Measurements from ENCODE around the gene COL4A1.

The COL4A1 gene

GRCh38 chr13:110236431-110236830 lies 70.5 kb downstream of the COL4A1 start:
- DNase-seq (ENCODE audit: low read depth) = no peak

- no peak for DNase-seq (ENCODE audit: low read depth)
Observed at GRCh38 chr13:110234532-110234931, 72.4 kb downstream of the COL4A1 start.

- DNase-seq (ENCODE audit: low read depth) = no peak
Observed at GRCh38 chr13:110233951-110234280, 73.0 kb downstream of the COL4A1 start.

GRCh38 chr13:110233181-110233950 lies 73.6 kb downstream of the COL4A1 start:
- peak; percentile 67 for DNase-seq (ENCODE audit: low read depth)

GRCh38 chr13:110232756-110233155 lies 74.2 kb downstream of the COL4A1 start:
- DNase-seq (ENCODE audit: low read depth) = no peak

GRCh38 chr13:110232142-110232541 lies 74.8 kb downstream of the COL4A1 start:
- DNase-seq (ENCODE audit: low read depth) = no peak

- no peak for DNase-seq (ENCODE audit: low read depth)
Observed at GRCh38 chr13:110231348-110232047, 75.5 kb downstream of the COL4A1 start.

- no peak for DNase-seq (ENCODE audit: low read depth)
Observed at GRCh38 chr13:110230661-110231347, 76.2 kb downstream of the COL4A1 start.

- DNase-seq (ENCODE audit: low read depth) = no peak
Observed at GRCh38 chr13:110229905-110230563, 76.9 kb downstream of the COL4A1 start.

- DNase-seq (ENCODE audit: low read depth) = no peak
Observed at GRCh38 chr13:110228936-110229904, 77.7 kb downstream of the COL4A1 start.

- no peak for DNase-seq (ENCODE audit: low read depth)
Observed at GRCh38 chr13:110227864-110228643, 78.9 kb downstream of the COL4A1 start.

- no peak for DNase-seq (ENCODE audit: low read depth)
Observed at GRCh38 chr13:110227416-110227815, 79.5 kb downstream of the COL4A1 start.

GRCh38 chr13:110225609-110226574 lies 81.1 kb downstream of the COL4A1 start:
- no peak for DNase-seq (ENCODE audit: low read depth)

GRCh38 chr13:110225003-110225402 lies 82.0 kb downstream of the COL4A1 start:
- DNase-seq (ENCODE audit: low read depth) = no peak

GRCh38 chr13:110224519-110224918 lies 82.4 kb downstream of the COL4A1 start:
- no peak for DNase-seq (ENCODE audit: low read depth)

- no peak for DNase-seq (ENCODE audit: low read depth)
Observed at GRCh38 chr13:110221406-110222117, 85.4 kb downstream of the COL4A1 start.

- no peak for DNase-seq (ENCODE audit: low read depth)
Observed at GRCh38 chr13:110220471-110220870, 86.5 kb downstream of the COL4A1 start.

GRCh38 chr13:110218581-110219201 lies 88.3 kb downstream of the COL4A1 start:
- DNase-seq (ENCODE audit: low read depth) = no peak

All from HS-5 (cell line).